Measurements from ENCODE around the gene CDH13.

The CDH13 gene

DNA sequence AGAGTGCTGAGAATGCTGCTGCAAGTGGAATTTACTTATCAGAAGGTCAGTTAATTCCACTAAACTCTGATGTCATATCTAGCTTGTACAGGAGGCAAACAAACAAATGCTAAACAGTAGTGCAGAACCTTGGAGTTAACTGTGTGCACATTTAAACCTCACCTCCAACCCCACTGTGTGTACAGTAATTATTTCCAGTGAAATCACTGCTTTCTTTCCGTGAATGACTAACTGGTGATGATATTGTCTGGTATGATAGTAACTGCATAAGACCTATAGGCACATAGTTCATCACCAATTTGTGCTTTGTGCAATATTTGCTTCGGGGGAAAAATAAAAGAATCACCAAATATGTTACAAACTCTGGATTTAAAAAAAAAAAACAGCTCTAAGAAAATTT lies 688.5 kb downstream of the CDH13 start:
- H3K27me3 ChIP-seq (ENCODE audit: control insufficient read depth, insufficient read depth, low read length) = no peaks in the 10 kb centered on the region
- no peaks in the 10 kb centered on the region for H3K36me3 ChIP-seq (ENCODE audit: control insufficient read depth, insufficient read depth, low read length)
- H3K9ac ChIP-seq (ENCODE audit: low read length) = no peak overlapping the region
- no peaks in the 10 kb centered on the region for H3K4me1 ChIP-seq (ENCODE audit: control insufficient read depth, insufficient read depth, low read length)
- H3K4me3 ChIP-seq (ENCODE audit: low read length) = no peak overlapping the region
- no peaks in the 10 kb centered on the region for H3K9me3 ChIP-seq (ENCODE audit: control insufficient read depth, low read length)

- Histone ChIP-seq H3K9ac (ENCODE audit: low read length) (no peak overlapping the region), H3K4me1 (ENCODE audit: control insufficient read depth, insufficient read depth, low read length) (no peaks in the 10 kb centered on the region), H3K4me3 (ENCODE audit: low read length) (no peak overlapping the region), H3K36me3 (ENCODE audit: control insufficient read depth, insufficient read depth, low read length) (no peaks in the 10 kb centered on the region), H3K27me3 (ENCODE audit: control insufficient read depth, insufficient read depth, low read length) (no peaks in the 10 kb centered on the region), H3K9me3 (ENCODE audit: control insufficient read depth, low read length) (no peaks in the 10 kb centered on the region)
Observed at GRCh38 chr16:83316458-83316857, 689.7 kb downstream of the CDH13 start.

DNA sequence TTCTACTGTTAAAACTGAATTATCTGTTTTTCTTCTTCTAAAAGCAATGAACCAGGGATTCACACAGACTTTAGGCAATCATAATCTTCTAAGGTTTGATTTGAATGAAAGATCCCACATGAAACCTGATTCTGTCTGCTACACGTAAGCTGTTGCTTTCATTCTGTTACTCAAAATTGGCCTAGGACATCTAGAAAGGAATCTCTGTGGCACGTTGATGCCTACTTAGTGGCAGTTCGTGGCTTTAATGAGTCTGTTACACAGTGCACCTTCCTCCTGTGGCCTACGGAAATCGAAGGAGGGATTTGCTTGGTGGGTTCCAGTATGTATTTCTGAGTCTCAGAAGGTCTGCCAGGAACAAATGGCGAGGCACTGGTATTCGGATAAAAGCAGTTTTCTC lies 691.6 kb downstream of the CDH13 start:
- H3K9ac ChIP-seq (ENCODE audit: low read length) = no peak overlapping the region
- no peaks in the 10 kb centered on the region for H3K9me3 ChIP-seq (ENCODE audit: control insufficient read depth, low read length)
- no peaks in the 10 kb centered on the region for H3K4me1 ChIP-seq (ENCODE audit: control insufficient read depth, insufficient read depth, low read length)

GRCh38 chr16:83328936-83329335 lies 702.2 kb downstream of the CDH13 start:
- H3K36me3 ChIP-seq (ENCODE audit: control insufficient read depth, insufficient read depth, low read length) = no peaks in the 10 kb centered on the region

More for the DNA sequence above, 691.6 kb downstream of the CDH13 start:
- H3K4me3 ChIP-seq (ENCODE audit: low read length) = no peak overlapping the region
- H3K27me3 ChIP-seq (ENCODE audit: control insufficient read depth, insufficient read depth, low read length) = no peaks in the 10 kb centered on the region
- H3K36me3 ChIP-seq (ENCODE audit: control insufficient read depth, insufficient read depth, low read length) = no peaks in the 10 kb centered on the region

DNA sequence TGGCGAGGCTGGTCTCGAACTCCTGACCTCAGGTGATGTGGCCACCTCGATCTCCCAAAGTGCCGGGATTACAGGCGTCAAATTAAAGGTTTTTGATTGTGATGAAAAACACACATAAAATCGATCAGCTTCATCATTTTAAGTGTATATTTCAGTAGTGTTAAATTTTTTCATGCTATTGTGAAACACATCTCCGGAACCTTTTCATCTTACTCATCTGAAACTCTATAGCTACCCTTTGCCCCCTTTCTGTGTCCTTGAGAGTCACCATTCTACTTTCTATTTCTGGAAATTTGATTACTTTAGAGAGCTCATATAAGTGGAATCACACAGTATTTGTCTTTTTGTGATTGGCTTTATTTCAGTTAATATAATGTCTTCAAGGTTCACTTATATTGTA lies 702.7 kb downstream of the CDH13 start:
- H3K9me3 ChIP-seq (ENCODE audit: control insufficient read depth, low read length) = no peaks in the 10 kb centered on the region
- H3K4me1 ChIP-seq (ENCODE audit: control insufficient read depth, insufficient read depth, low read length) = no peaks in the 10 kb centered on the region

More at GRCh38 chr16:83328936-83329335, 702.2 kb downstream of the CDH13 start:
- H3K4me1 ChIP-seq (ENCODE audit: control insufficient read depth, insufficient read depth, low read length) = no peaks in the 10 kb centered on the region
- H3K4me3 ChIP-seq (ENCODE audit: low read length) = no peak overlapping the region
- H3K9me3 ChIP-seq (ENCODE audit: control insufficient read depth, low read length) = no peaks in the 10 kb centered on the region
- no peak overlapping the region for H3K9ac ChIP-seq (ENCODE audit: low read length)
- no peaks in the 10 kb centered on the region for H3K27me3 ChIP-seq (ENCODE audit: control insufficient read depth, insufficient read depth, low read length)

DNA sequence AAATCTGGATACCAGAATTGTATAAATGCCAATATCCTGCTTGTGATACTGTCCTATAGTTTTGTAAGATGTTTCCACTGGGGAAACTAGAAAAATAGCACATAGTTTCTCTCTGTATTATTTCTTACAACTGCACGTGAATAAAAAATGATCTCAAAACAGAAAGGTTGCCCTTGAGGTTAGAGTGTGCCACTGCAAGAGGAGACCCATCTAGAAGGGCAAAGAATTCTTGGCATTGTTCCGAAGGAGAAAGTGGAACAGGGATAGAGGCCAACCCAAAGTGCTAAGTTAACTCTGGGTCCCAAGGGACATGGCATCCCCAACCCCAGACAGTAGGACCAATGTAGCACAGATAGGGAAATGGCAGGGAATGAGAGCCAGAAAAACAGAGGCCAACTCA lies 703.5 kb downstream of the CDH13 start:
- Histone ChIP-seq H3K9ac (ENCODE audit: low read length) (no peak overlapping the region), H3K4me3 (ENCODE audit: low read length) (no peak overlapping the region), H3K9me3 (ENCODE audit: control insufficient read depth, low read length) (no peaks in the 10 kb centered on the region), H3K36me3 (ENCODE audit: control insufficient read depth, insufficient read depth, low read length) (no peaks in the 10 kb centered on the region), H3K27me3 (ENCODE audit: control insufficient read depth, insufficient read depth, low read length) (no peaks in the 10 kb centered on the region), H3K4me1 (ENCODE audit: control insufficient read depth, insufficient read depth, low read length) (no peaks in the 10 kb centered on the region)

More for the DNA sequence above, 702.7 kb downstream of the CDH13 start:
- Histone ChIP-seq H3K9ac (ENCODE audit: low read length) (no peak overlapping the region), H3K27me3 (ENCODE audit: control insufficient read depth, insufficient read depth, low read length) (no peaks in the 10 kb centered on the region), H3K4me3 (ENCODE audit: low read length) (no peak overlapping the region), H3K36me3 (ENCODE audit: control insufficient read depth, insufficient read depth, low read length) (no peaks in the 10 kb centered on the region)

- H3K36me3 ChIP-seq (ENCODE audit: control insufficient read depth, insufficient read depth, low read length) = no peaks in the 10 kb centered on the region
- no peaks in the 10 kb centered on the region for H3K27me3 ChIP-seq (ENCODE audit: control insufficient read depth, insufficient read depth, low read length)
- no peaks in the 10 kb centered on the region for H3K4me1 ChIP-seq (ENCODE audit: control insufficient read depth, insufficient read depth, low read length)
- no peaks in the 10 kb centered on the region for H3K9me3 ChIP-seq (ENCODE audit: control insufficient read depth, low read length)
- H3K4me3 ChIP-seq (ENCODE audit: low read length) = no peak overlapping the region
- H3K9ac ChIP-seq (ENCODE audit: low read length) = no peak overlapping the region
Observed at GRCh38 chr16:83335076-83335475, 708.3 kb downstream of the CDH13 start.

GRCh38 chr16:83336603-83337002 lies 709.8 kb downstream of the CDH13 start:
- Histone ChIP-seq H3K27me3 (ENCODE audit: control insufficient read depth, insufficient read depth, low read length) (no peaks in the 10 kb centered on the region), H3K9ac (ENCODE audit: low read length) (no peak overlapping the region), H3K4me1 (ENCODE audit: control insufficient read depth, insufficient read depth, low read length) (no peaks in the 10 kb centered on the region), H3K4me3 (ENCODE audit: low read length) (no peak overlapping the region), H3K36me3 (ENCODE audit: control insufficient read depth, insufficient read depth, low read length) (no peaks in the 10 kb centered on the region), H3K9me3 (ENCODE audit: control insufficient read depth, low read length) (no peaks in the 10 kb centered on the region)

- Histone ChIP-seq H3K9ac (ENCODE audit: low read length) (no peak overlapping the region), H3K27me3 (ENCODE audit: control insufficient read depth, insufficient read depth, low read length) (no peaks in the 10 kb centered on the region), H3K4me1 (ENCODE audit: control insufficient read depth, insufficient read depth, low read length) (no peaks in the 10 kb centered on the region), H3K36me3 (ENCODE audit: control insufficient read depth, insufficient read depth, low read length) (no peaks in the 10 kb centered on the region), H3K4me3 (ENCODE audit: low read length) (no peak overlapping the region), H3K9me3 (ENCODE audit: control insufficient read depth, low read length) (no peaks in the 10 kb centered on the region)
Observed at GRCh38 chr16:83338138-83338537, 711.4 kb downstream of the CDH13 start.

- Histone ChIP-seq H3K36me3 (ENCODE audit: control insufficient read depth, insufficient read depth, low read length) (no peaks in the 10 kb centered on the region), H3K9me3 (ENCODE audit: control insufficient read depth, low read length) (no peaks in the 10 kb centered on the region), H3K4me1 (ENCODE audit: control insufficient read depth, insufficient read depth, low read length) (no peaks in the 10 kb centered on the region), H3K4me3 (ENCODE audit: low read length) (no peak overlapping the region), H3K9ac (ENCODE audit: low read length) (no peak overlapping the region), H3K27me3 (ENCODE audit: control insufficient read depth, insufficient read depth, low read length) (no peaks in the 10 kb centered on the region)
Observed at GRCh38 chr16:83338941-83339340, 712.2 kb downstream of the CDH13 start.

DNA sequence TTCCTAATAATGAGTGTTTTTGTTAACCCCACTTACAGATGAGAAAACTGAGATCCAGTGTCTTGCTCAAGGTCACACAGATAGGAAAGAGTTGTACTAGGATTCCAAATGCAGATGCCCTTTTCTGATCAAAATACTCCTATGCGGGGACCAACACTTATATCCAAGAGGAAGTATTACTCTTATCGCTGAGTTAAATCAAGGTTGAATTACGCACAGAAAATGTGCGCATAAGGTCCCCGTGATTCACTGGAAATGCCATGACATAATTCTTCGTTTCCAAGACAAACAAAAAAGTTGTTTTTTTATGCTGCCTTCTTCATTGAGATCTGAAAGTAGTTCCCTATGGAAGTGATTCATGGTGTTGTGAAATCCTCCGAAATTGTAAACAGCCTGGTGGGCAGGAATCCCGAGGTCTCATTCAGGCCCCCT lies 717.2 kb downstream of the CDH13 start:
- no peaks in the 10 kb centered on the region for H3K36me3 ChIP-seq (ENCODE audit: control insufficient read depth, insufficient read depth, low read length)
- H3K4me1 ChIP-seq (ENCODE audit: control insufficient read depth, insufficient read depth, low read length) = no peaks in the 10 kb centered on the region
- H3K4me3 ChIP-seq (ENCODE audit: low read length) = no peak overlapping the region
- H3K9ac ChIP-seq (ENCODE audit: low read length) = no peak overlapping the region
- H3K27me3 ChIP-seq (ENCODE audit: control insufficient read depth, insufficient read depth, low read length) = no peaks in the 10 kb centered on the region
- H3K9me3 ChIP-seq (ENCODE audit: control insufficient read depth, low read length) = no peaks in the 10 kb centered on the region

- Histone ChIP-seq H3K9me3 (ENCODE audit: control insufficient read depth, low read length) (no peaks in the 10 kb centered on the region), H3K4me3 (ENCODE audit: low read length) (no peak overlapping the region), H3K9ac (ENCODE audit: low read length) (no peak overlapping the region), H3K27me3 (ENCODE audit: control insufficient read depth, insufficient read depth, low read length) (no peaks in the 10 kb centered on the region), H3K4me1 (ENCODE audit: control insufficient read depth, insufficient read depth, low read length) (no peaks in the 10 kb centered on the region), H3K36me3 (ENCODE audit: control insufficient read depth, insufficient read depth, low read length) (no peaks in the 10 kb centered on the region)
Observed at GRCh38 chr16:83345846-83346640, 719.3 kb downstream of the CDH13 start.

All from mucosa of stomach (tissue), 1 donor.